HG03108 (cell line): ENCODE results near the gene RBM34.
A peak's percentile ranks its signal among the peaks of the same experiment; 100 is the strongest.

Experiments
- ATAC-seq: cut with Tn5 transposase; IDR thresholded peaks from one replicate; pipeline ENCODE4 v1.9.1; 2021; ENCODE audit warnings: moderate library complexity; ENCODE audit not compliant: unreplicated experiment

Gene RBM34

DNA sequence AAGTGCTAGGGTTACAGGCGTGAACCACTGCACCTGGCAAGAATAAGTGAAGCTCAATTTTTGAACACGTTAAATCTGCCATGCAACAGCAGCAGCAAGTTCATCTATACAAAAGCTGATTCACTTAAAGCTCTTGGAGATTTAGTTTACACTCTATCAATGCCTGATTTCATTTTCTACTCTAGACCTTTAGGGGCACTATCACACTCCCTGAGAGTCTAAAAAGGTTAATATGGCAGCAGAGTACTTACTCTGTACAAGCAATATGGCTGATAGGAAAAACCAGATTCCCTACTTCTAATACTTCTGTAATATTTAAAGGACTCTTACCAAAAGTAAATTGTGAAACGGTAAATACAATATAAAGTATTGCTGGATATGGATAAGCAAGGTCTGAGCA is 4.8 kb downstream of the RBM34 start:
- no peak for ATAC-seq

GRCh38 chr1:235152235-235152634 is 8.8 kb downstream of the RBM34 start:
- ATAC-seq: no peak

- ATAC-seq: no peak
These were observed 10.0 kb downstream of the RBM34 start for GRCh38 chr1:235151033-235151432.

GRCh38 chr1:235149824-235150223 is 11.2 kb downstream of the RBM34 start:
- no peak for ATAC-seq

GRCh38 chr1:235147269-235147668 is 13.8 kb downstream of the RBM34 start:
- no peak for ATAC-seq

GRCh38 chr1:235145639-235146038 is 15.4 kb downstream of the RBM34 start:
- ATAC-seq: no peak

DNA sequence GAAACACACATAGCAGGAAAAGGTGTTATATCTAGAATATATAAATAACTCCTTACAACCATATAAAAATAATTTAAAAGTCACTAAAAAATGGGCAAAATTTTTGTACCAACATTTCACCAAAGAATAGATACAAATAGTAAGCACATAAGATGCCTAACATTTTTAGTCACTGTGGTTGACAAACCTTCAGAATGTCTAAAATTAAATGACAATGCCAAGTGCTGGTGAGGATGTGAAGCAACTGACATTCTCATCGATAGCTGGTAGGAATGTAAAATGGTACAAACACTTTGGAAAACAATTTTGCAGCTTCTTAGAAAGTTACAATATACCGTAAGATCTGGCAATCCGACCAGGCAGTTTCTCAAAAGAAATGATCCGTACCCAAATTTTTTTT is 18.1 kb downstream of the RBM34 start:
- no peak for ATAC-seq

- ATAC-seq: no peak
These were observed 21.7 kb downstream of the RBM34 start for GRCh38 chr1:235139315-235139714.

GRCh38 chr1:235138821-235139220 is 22.2 kb downstream of the RBM34 start:
- no peak for ATAC-seq

- no peak for ATAC-seq
These were observed 24.9 kb downstream of the RBM34 start for GRCh38 chr1:235136111-235136510.

DNA sequence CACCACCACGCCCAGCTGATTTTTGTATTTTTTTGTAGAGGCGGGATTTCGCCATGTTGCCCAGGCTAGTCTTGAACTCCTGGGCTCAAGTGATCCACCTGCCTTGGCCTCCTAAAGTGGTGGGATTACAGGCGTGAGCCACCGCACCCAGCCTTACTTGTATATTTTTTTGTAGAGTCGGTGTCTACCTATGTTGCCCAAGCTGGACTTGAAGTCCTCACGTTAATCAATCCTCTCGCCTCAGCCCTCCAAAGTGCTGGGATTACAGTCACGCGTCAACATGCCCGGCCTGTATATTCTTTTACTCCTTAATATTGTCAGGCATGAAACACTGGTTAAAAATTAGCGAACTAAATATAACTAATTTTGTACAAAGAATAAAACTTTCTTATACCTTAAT is 26.9 kb downstream of the RBM34 start:
- no peak for ATAC-seq

- ATAC-seq: no peak
These were observed 28.0 kb downstream of the RBM34 start for GRCh38 chr1:235133086-235133485.

DNA sequence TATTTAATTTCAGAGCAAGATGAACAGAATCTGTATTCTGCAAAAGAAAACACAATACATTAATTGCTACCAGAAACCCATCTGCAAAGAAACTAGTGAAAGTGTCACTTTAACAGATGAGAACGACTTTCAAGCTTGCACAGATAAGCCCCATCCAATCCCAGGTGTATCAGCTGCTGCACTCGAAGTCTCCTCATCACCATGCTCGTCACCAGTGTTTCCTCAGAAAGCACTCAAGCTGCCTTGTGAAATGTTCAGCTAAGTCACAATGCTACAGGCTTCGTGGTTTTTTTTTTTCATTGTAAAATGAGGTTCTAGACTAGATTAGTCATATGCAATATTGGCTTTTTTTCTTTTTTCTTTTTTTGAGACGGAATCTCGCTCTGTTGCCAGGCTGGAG is 29.1 kb downstream of the RBM34 start:
- no peak for ATAC-seq

- ATAC-seq: no peak
These were observed 30.2 kb downstream of the RBM34 start for GRCh38 chr1:235130766-235131270.

- no peak for ATAC-seq
These were observed 31.1 kb downstream of the RBM34 start for GRCh38 chr1:235129774-235130570.

DNA sequence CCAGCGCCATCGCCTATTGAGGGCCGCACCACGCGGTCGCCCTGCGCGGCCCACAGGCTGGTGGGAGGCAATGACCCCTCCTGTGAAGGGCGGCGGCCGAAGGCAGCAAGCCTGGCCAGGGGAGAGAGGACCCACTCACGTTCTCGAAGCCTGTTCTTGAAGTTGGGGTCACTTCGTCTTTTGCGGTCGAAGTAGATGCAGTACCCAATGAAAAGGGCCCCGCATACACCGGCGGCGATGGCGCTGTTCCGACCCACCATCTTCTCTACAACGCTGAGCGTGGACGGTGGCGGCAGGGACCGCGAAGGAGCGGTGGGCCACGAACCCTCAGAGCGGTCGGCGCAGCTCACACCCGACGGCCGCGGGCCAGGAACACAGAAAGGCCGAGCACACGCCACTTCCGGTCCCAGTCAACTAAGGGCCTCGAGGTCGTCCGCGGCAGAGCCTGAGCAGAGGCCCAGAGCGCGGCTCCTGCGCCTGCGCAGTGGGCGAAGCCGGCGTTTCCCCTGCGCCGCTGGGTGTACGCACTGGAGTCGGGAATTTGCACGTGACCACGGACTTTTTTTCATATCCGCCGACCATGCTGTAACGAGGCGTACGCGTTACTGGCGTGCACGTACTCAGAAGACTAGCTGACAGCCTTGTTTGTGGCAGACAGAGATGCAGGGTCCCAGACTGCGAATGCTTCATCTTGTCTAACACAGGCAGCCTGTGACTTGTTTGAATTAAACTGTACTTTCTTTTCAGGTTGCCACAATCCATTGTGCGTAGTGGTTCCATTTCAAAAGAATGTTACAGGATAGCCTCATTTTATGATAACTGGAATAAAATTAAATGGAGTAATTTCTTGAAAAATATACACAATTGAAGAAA is 32.4 kb downstream of the RBM34 start, which contains the start of gene TOMM20:
TSS of gene TOMM20 (minus strand) at position 382 of the 873 bp plus-strand sequence. CDS start at position 260, 122 bp downstream.
- peak; percentile 92 for ATAC-seq

DNA sequence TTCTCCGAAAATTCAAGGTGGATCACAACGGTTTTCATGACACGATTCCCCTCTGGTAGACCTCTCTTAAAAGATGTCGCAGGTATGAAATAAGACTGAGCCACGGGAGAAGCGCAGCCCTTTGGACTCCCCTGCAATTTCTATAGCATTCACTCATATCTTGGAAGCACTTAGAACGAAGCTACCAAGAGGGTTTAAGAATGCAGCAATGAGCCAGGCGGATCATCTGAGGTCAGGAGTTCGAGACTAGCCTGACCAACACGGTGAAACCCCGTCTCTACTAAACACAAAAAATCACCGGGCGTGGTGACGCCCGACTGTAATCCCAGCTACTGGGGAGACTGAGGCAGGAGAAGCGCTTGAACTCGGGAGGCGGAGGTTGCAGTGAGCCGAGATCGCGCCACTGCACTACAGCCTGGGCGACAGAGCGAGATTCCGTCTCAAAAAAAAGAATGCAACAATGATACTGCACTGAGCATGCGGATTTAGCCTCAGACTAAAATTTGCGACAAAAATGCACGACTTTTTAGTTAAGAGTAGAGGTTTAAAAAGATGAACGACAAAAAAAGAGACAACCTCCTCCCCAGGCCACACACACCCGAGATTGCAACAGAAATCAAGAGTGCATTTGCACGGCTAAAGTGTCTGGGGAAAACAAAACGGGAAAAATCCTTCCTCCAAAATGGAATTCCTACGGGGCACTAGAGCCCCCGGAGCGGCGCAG is 33.2 kb downstream of the RBM34 start:
- no peak for ATAC-seq

DNA sequence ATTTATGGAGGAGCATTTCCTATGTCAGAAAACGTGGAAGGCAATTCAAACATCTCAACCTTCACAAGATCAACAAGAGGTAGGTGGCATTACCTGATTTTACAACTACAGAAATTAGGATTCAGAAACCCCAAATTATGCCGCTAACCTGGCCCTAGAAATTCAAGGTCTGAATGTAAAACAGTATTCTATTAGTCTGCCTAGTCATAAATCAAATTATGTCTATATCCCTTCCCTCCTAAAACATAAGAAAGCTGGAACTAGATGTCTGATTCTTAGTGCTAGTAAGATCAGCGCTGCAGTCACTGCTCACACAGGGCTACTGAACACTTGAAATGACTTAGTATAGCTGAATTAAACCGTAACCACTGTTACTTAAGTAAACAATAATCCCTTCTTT is 33.8 kb downstream of the RBM34 start:
- ATAC-seq: no peak

GRCh38 chr1:235124665-235125064 is 36.4 kb downstream of the RBM34 start:
- no peak for ATAC-seq

GRCh38 chr1:235124111-235124510 is 36.9 kb downstream of the RBM34 start:
- ATAC-seq: no peak

DNA sequence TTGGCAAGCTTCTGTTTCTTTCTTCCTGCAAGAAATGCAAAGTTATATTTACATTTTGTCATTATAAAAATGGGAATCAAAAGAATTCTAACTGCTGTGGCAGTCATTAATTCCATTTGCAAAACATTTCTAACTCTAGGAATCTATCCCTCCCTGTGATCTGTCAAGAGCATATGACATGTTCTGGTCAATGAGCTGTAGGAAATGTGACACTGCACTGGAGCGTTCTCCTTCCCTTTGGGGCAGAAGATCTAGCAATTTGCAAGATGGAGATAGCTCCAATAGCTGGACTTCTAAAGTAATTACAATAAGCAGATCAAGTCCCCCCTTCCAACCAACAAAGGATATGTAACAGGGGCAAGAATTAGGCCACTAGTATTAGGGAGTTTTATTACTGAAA is 38.7 kb downstream of the RBM34 start:
- no peak for ATAC-seq
